ENCODE results near the gene SNIP1.
"Not testable (repeated sequence)": the region's sequence is repeated elsewhere in the genome, so short reads cannot be mapped to it uniquely, and the experiment has no call there.

SNIP1 gene, protein sequence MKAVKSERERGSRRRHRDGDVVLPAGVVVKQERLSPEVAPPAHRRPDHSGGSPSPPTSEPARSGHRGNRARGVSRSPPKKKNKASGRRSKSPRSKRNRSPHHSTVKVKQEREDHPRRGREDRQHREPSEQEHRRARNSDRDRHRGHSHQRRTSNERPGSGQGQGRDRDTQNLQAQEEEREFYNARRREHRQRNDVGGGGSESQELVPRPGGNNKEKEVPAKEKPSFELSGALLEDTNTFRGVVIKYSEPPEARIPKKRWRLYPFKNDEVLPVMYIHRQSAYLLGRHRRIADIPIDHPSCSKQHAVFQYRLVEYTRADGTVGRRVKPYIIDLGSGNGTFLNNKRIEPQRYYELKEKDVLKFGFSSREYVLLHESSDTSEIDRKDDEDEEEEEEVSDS

DNA sequence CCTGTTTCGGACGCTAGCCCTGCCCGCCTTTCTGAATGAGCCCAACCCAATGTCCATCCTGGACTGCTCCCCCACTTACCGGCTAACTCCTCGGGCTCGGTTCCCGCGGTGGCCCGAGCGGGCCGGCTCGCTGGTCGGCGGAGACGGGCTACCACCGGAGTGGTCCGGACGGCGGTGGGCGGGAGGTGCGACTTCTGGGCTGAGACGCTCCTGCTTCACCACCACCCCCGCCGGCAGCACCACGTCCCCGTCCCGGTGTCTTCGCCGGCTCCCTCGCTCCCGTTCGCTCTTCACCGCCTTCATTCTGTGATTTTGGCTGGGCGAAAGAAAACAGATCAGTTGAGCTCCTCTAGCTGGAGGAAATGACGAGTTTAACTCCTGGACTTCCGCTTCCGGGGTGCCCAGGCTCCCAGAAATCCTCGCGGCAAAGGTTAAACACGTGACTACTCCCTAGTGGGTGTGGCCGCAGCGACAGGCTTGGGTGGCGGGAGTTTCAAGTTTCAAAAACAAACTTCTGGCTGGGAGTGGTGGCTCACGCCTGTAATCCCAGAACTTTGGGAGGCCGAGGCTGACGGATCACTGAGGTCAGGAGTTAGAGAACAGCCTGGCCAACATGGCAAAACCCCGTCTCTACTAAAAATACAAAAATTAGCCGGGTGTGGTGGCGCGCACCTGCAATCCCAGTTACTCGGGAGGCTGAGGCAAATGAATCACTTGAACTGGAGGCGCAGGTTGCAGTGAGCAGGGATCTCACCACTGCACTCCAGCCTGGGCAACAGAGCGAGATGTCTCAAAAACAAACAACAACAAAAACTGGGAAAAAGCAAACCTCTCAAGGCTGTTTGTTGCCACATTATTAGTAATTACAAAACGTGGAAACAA is at the start of gene SNIP1:
Gene SNIP1, minus strand, starts transcription at position 367 of the 882 bp plus-strand sequence. Its CDS starts 64 bp downstream, at position 303.
- peak; percentile 86 for DNase-seq

- peak; percentile 47 for DNase-seq
These were observed 48.9 kb upstream of the SNIP1 start for GRCh38 chr1:37602750-37603694.

GRCh38 chr1:37601441-37601840 is 47.3 kb upstream of the SNIP1 start:
- DNase-seq = no peak

DNA sequence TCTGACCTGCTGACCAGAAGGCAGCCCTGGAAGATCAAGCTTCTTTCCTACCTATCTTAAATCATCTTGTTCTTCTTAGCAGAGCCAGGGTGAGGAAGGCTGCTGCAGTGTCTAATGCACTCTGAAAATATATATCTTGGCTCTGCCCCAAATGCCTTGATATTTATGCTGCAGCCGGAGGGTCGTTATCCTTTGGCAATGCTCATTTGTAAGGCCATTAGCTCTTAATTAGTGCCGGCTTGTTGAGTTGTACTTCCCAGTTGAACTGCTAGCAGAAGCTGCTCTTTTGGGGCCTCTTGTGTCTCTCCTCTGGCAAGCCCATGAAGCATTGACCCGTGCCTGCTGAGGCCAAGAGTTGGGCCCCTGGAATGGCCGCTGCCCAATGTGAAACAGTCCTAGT is 45.8 kb upstream of the SNIP1 start:
- DNase-seq = no peak

- no peak for DNase-seq
These were observed 42.1 kb upstream of the SNIP1 start for GRCh38 chr1:37596182-37596667.

DNA sequence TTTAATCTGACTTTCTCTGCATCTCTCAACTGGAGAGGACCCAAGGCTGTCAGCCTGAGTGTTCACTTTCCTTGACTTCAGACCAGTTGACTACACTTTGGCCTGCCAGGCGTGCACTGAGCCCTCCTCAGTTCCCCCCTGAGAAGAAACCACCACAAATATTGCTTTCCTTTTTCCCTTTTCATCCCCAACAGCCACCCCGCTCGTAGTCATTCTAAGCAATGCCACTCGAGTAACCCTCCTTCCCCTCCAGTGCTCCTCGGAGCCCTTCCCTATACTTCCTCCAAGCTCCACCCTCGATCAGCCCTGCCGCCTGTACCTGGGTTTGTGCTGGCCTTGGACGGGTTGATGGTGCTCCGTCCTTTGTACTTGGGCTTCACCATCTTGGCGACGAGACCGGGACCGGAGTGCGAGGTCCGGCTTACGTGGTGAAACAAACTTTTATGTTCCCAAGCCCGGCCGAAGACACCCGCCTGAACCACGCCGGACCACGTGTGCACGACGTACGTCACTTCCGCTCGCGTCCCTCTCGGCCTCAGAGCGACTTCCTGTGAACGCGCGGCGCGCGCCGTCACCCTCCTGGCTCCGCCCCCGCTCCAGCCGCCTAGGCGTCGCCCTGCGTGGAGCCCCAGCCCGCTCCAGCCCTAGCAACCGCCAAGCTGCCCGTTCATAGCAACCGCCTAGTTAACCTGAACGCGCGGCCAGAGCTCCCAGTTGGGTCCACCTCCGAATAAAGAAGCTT is 41.5 kb upstream of the SNIP1 start, which contains the start of gene GNL2:
Gene GNL2, minus strand, starts transcription at position 498 of the 742 bp plus-strand sequence. Its CDS starts 115 bp downstream, at position 383.
- peak; percentile 89 for DNase-seq

- no peak for DNase-seq
These were observed 39.6 kb upstream of the SNIP1 start for GRCh38 chr1:37593726-37594125.

DNA sequence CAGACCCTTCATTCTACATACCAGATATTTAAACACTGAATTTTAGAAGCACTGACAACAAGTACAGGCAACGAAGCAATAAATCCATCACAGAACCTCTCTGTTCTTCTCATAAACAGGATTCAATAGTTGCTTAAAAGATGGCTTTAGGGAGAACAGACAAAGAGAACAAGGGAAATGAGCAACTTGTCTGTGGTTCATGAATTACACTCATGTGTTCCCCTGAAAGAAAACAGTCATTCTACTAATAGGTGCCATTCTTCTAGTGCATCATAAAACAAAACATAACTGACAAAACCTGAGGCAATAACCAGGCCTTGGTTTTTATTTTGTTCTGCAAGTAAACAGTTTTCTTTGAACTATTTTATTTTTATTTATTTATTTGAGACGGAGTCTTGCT is 34.8 kb upstream of the SNIP1 start:
- no peak for DNase-seq

DNA sequence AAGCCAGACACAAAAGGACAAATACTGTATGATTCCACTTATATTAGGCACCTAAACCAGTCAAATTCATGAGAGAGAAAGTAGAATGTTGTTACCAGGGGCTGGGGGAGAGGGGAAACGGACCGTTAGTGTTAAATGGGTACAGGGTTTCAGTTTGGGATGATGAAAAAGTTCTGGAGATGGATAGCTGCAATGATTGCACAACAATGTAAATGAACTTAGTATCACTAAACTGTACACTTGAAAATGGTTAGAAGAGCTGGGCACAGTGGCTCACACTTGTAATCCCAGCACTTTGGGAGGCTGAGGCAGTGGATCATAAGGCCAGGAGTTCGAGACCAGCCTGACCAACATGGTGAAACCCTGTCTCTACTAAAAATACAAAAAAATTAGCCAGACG is 30.5 kb upstream of the SNIP1 start:
- not testable (repeated sequence) for DNase-seq

GRCh38 chr1:37575692-37576091 is 21.6 kb upstream of the SNIP1 start:
- no peak for DNase-seq

GRCh38 chr1:37574834-37575480 is 20.9 kb upstream of the SNIP1 start:
- DNase-seq = no peak

DNA sequence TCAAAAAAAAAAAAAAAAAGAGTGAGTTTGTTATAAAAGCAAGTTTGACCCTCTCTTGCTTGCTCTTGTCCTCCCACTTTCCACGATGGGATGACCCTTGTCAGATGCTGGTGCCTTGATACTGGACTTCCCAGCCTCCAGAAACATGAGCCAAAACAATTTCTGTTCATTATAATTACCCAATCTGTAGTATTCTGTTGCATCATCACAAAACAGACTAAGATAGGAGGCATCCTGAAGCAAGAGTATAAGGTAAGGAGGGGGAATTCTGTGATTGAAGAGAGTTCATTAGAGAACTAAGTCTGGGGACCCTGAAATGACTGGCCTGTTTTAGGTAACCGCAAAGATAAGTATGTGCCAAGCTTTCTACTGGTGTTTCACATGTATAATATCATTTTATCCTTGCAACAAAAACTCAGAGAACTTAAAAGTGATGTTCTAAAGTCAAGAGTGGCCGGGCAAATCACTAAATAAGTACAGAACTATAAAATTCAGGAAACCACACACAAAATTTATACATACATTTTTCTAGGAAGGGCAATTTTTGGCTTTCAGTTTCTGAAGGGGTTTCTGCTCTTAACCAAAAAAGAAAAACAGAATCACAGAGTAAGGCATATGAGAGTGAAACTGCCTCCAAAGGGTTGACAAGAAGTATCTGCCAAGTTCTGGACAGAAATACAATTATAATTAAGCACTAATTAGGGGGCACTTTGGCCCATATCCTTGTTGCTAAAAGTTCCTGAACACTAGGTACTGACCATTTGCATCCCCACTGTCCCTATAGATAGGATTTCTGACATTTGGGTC is 16.6 kb upstream of the SNIP1 start:
- DNase-seq = no peak

DNA sequence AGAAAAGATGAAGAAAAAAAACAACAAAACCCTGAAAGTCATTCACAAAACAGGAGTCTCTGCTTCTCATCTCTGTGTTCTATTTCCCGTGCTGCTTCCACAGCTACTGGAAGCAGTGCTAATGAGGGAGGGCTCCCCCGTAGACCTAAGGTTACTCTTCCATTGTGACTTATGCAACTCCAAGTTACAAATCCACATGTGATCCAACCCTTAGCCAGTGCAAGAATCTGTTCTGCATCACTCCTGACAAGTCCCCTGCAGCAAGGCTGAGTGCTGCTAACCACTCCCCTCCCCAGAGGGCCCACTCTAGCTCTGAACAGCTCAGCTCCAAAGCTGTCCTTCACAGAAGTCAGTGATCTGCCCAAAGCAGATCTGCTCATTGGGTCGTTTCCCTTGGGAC is 12.9 kb upstream of the SNIP1 start:
- no peak for DNase-seq

DNA sequence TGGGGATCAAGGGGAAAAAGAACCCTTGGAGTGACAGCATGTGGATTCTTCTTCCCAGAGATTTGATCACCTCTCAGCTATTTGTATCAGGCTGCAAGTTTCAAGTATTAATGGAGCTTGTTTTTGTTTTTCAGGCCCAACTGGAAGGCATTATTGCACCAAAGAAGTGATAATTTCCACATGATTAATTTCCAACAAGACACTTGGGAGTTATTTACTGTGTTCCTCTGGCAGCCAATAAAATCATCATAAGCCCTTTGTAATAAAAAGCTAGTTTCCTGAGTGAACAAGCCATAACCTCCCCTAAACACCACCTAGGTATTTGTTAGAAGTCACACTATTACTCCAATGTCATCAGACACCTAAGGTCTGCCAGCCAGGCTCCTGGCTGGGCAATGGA is 10.8 kb upstream of the SNIP1 start:
- DNase-seq = no peak

GRCh38 chr1:37562984-37563383 is 8.9 kb upstream of the SNIP1 start:
- DNase-seq = no peak

DNA sequence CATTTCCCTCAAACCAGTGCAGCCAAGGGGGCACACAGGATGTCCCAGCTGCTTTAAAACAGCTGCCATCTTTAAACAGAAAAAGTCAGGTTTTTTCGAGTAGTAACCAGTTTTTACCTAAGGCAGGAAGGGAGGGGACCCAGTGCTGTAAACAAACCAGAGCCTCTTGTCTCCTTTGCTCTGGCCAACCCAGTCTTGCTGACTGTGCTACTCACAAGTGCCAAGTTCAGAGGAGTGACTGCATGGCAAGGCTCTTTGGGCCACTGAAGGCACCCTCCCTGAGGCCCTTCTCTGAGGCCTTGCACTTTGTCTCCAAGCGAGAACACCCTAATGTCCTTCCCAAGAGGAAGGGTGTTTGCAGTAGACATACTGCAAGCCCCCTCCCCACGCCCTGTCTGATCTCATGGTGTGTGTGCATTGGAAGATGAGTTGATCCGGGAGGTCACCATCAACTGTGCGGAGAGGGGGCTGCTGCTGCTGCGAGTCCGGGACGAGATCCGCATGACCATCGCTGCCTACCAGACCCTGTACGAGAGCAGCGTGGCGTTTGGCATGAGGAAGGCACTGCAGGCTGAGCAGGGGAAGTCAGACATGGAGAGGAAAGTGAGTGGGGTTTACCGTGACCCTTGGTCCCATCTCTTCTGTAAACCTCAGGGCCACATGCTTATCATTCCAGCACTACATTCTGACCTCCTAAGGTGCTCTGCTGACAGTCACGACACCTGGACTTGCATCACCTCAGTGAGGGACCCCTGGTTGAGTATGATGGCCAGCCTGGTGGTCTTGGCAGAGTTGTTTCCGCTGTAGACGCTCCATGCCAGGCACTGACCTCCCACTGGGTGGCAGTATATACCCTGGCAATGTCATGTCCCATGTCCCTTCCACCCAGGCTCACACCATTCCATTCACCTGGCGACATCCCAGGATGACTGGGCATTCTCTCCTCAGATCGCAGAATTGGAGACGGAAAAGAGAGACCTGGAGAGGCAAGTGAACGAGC is 7.3 kb upstream of the SNIP1 start:
- DNase-seq = no peak

- DNase-seq = no peak
These were observed 6.5 kb upstream of the SNIP1 start for GRCh38 chr1:37560401-37561132.

GRCh38 chr1:37559957-37560379 is 5.9 kb upstream of the SNIP1 start:
- DNase-seq = not testable (repeated sequence)
